Heart left ventricle (tissue), 13 donors: ENCODE results near the gene ARRDC1.

Experiments
- POLR2A ChIP-seq, 2 donors: fragments of 450-650 bp; IDR thresholded peaks; one replicate each; pipeline ENCODE4 v1.6.1; 2017; ENCODE audit warnings: antibody characterized with exemption in 2 of 2, mild to moderate bottlenecking in 2 of 2, moderate library complexity in 2 of 2
- TF ChIP-seq, protein P1 (sequence below), 12 donors: fragments of 200-600 bp; sonication (generic) in 4 of 12; IDR thresholded peaks; one replicate each; pipeline versions ENCODE4 v1.5.0 to v1.8.0; 2018 to 2022; ENCODE audit warnings: antibody characterized with exemption in 12 of 12, mild to moderate bottlenecking in 5 of 12
- donor health status: ischemic (EF 13 %, LVEDD 7.1; RV severe dilation, severe dysfunction).
- donor health status: DM: no; HTN: yes; CAD: no.
- donor health status: DM: no; HTN: no; CAD: no.
- donor health status: ischemic (EF 25% LVEDD 6.9; RV normal size, moderate dysfunction).
- donor health status: ischemic (EF 25% LVEDD 5.7; RV mildly dilated, moderate dysfunction).
- donor health status: ischemic (EF 35%, LVEDD 5.7; RV mildly dilated, moderate dysfunction).
- donor health status: nonischemic (EF 11% LVEDD 7.7; RV severe dilation, severe dysfunction).
- donor health status: DM: yes; HTN: yes; CAD: no.
- donor health status: PGD.
- donor health status: ischemic (EF 29% LVEDD 5.4; RV normal size, mild dysfunction).
- donor health status: nonischemic (EF 23%, LVEDD 6.1; RV moderate dilation, normal function).

DNA sequence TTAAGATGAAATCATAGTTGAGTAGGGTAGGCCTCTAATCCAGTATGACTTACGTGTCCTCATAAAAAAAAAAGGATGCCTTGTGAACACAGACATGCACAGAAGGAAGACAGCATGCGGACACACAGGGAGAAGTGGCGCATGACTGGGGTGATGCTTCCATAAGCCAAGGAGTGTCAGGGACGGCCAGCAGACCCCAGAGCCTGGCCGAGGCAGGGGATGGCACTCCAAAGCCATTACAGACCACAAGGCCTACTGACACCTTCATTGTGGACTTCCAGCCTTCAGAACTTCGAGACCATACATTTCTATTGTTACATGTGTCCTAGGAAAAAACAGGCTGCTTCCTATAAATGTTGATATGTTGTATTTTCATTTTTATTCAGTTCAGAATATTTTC, 33.2 kb downstream of the ARRDC1 start:
- TF ChIP-seq, protein P1, sequence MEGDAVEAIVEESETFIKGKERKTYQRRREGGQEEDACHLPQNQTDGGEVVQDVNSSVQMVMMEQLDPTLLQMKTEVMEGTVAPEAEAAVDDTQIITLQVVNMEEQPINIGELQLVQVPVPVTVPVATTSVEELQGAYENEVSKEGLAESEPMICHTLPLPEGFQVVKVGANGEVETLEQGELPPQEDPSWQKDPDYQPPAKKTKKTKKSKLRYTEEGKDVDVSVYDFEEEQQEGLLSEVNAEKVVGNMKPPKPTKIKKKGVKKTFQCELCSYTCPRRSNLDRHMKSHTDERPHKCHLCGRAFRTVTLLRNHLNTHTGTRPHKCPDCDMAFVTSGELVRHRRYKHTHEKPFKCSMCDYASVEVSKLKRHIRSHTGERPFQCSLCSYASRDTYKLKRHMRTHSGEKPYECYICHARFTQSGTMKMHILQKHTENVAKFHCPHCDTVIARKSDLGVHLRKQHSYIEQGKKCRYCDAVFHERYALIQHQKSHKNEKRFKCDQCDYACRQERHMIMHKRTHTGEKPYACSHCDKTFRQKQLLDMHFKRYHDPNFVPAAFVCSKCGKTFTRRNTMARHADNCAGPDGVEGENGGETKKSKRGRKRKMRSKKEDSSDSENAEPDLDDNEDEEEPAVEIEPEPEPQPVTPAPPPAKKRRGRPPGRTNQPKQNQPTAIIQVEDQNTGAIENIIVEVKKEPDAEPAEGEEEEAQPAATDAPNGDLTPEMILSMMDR (IDR thresholded peaks at IDR 0.05): no peak
- TF ChIP-seq POLR2A (IDR thresholded peaks at IDR 0.05): no peak
